SK-N-SH (cell line): ENCODE data around the gene CCM2.

Experiments used
- FOXM1 ChIP-seq: IDR thresholded peaks from 2 replicates; pipeline ENCODE4 v1.4.0; 2012; ENCODE audit warnings: low read depth, mild to moderate bottlenecking
- GABPA ChIP-seq: IDR thresholded peaks from 2 replicates; pipeline ENCODE4 v1.4.0; 2012; ENCODE audit warnings: low read depth, mild to moderate bottlenecking
- MXI1 ChIP-seq: IDR thresholded peaks from 2 replicates; pipeline ENCODE4 v1.6.1; 2012; ENCODE audit warnings: mild to moderate bottlenecking, low read depth, low read length, improper control_type of control experiment
- POLR2AphosphoS5 ChIP-seq: IDR thresholded peaks from 2 replicates; pipeline ENCODE4 v1.6.1; 2012; ENCODE audit warnings: low read depth, low read length
- SIN3A ChIP-seq: IDR thresholded peaks from 2 replicates; pipeline ENCODE4 v1.6.1; 2012; ENCODE audit warnings: low read depth, mild to moderate bottlenecking, low read length, moderate library complexity, borderline replicate concordance
- TAF1 ChIP-seq: IDR thresholded peaks from 2 replicates; pipeline ENCODE4 v1.6.1; 2012; ENCODE audit warnings: low read depth, mild to moderate bottlenecking, low read length, moderate library complexity, borderline replicate concordance
- TCF12 ChIP-seq: IDR thresholded peaks from 2 replicates; pipeline ENCODE4 v1.4.0; 2012
- TF ChIP-seq, protein P1 (sequence below): fragments of 200-600 bp; sonication (generic); IDR thresholded peaks from 2 replicates; pipeline ENCODE4 v1.6.1; 2017; ENCODE audit warnings: antibody characterized with exemption, mild to moderate bottlenecking, moderate library complexity

DNA sequence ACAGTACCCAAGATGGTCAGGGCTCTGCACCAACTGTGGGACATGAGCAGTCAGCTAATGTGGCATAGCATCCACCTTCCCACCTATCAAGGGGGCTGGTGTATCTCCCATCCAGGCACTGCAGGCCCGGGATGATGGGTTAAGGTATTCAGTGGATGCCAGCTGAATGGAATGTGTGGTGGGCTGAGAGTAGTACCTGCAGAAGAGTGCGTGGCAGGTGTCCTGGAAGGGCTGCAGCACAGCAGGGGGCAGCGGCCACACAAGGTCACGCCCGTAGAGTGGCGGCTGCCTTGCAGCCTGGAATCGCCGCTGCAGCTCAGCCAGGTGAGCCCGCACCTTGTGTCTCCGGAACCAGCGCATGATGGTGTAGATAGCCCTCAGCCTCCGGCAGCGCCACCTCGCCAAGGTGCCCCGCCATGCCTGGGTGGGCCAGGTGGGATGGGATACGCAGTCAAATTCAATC lies 34.5 kb upstream of the CCM2 start:
- TF ChIP-seq POLR2AphosphoS5 = no peak
- TF ChIP-seq, protein P1, sequence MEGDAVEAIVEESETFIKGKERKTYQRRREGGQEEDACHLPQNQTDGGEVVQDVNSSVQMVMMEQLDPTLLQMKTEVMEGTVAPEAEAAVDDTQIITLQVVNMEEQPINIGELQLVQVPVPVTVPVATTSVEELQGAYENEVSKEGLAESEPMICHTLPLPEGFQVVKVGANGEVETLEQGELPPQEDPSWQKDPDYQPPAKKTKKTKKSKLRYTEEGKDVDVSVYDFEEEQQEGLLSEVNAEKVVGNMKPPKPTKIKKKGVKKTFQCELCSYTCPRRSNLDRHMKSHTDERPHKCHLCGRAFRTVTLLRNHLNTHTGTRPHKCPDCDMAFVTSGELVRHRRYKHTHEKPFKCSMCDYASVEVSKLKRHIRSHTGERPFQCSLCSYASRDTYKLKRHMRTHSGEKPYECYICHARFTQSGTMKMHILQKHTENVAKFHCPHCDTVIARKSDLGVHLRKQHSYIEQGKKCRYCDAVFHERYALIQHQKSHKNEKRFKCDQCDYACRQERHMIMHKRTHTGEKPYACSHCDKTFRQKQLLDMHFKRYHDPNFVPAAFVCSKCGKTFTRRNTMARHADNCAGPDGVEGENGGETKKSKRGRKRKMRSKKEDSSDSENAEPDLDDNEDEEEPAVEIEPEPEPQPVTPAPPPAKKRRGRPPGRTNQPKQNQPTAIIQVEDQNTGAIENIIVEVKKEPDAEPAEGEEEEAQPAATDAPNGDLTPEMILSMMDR = no peak
- no peak for TF ChIP-seq FOXM1
- TF ChIP-seq TAF1 = no peak
- no peak for TF ChIP-seq SIN3A
- TF ChIP-seq GABPA = no peak
- TF ChIP-seq TCF12 = no peak
- TF ChIP-seq MXI1 = no peak
